Liver (tissue), 3 donors: Measurements from ENCODE around the gene ZNF747.

Experiments
- CTCF ChIP-seq: fragments of 150-350 bp; IDR thresholded peaks from 2 replicates; pipeline ENCODE4 v1.5.1; 2017; ENCODE audit warnings: improper control_type of control experiment, low read depth, low read length; ENCODE audit not compliant: missing input control
- HNF4A ChIP-seq, 2 donors: conservative IDR thresholded peaks; 2 replicates each; pipeline ENCODE4 v1.6.1; 2016; ENCODE audit warnings: antibody characterized with exemption in 2 of 2, mild to moderate bottlenecking in 2 of 2
- JUND ChIP-seq, 2 donors: IDR thresholded peaks; 2 replicates each; pipeline ENCODE4 v1.6.1; 2016; ENCODE audit warnings: antibody characterized with exemption in 2 of 2
- SP1 ChIP-seq: IDR thresholded peaks from 2 replicates; pipeline ENCODE4 v1.6.1; 2018; ENCODE audit warnings: antibody characterized with exemption, mild to moderate bottlenecking
- ZBTB33 ChIP-seq: IDR thresholded peaks from 2 replicates; pipeline ENCODE4 v1.6.1; 2016; ENCODE audit warnings: antibody characterized with exemption
- donor health status: healthy.
- donor health status: healthy.

GRCh38 chr16:30526137-30526822, 8.4 kb downstream of the ZNF747 start, which contains the start of gene ZNF768:
- no peak for TF ChIP-seq CTCF
- no peak for TF ChIP-seq ZBTB33
- TF ChIP-seq HNF4A (conservative IDR thresholded peaks at IDR 0.05): no peak
- no peak for TF ChIP-seq JUND (IDR thresholded peaks at IDR 0.05)
- TF ChIP-seq SP1: no peak
